ENCODE measurements around the gene SMG6.

- no peak for TF ChIP-seq CTCF (IDR thresholded peaks at IDR 0.05)
- TF ChIP-seq EZH2 (IDR thresholded peaks at IDR 0.05; ENCODE audit: borderline replicate concordance, insufficient read depth, low read depth, low read length, poor library complexity, severe bottlenecking), result peak; percentile 58
Measured at GRCh38 chr17:2055292-2056205, 248.0 kb downstream of the SMG6 start.

Measured in B cell (primary cell).